Mesothelial cell of epicardium (in vitro differentiated cells): Measurements from ENCODE around the gene KCTD10. TPM values are rescaled to one million over a fixed set of nuclear protein-coding genes. Genes with fewer than 3 reads are reported as not detected.
A peak's percentile ranks its signal among the peaks of the same experiment; 100 is the strongest.

Source experiments
- DNase-seq, 2 experiments: peaks; one replicate each; pipeline ENCODE4 v3.0.0; 2021; ENCODE audit warnings: low spot score in 2 of 2; ENCODE audit not compliant: unreplicated experiment in 2 of 2
- H3K27ac Mint-ChIP-seq: 2 replicates; pipeline ENCODE4 v1.8.0; 2021; ENCODE audit warnings: mixed read lengths
- H3K27me3 Mint-ChIP-seq: 2 replicates; pipeline ENCODE4 v1.8.0; 2021; ENCODE audit warnings: low read depth, mixed read lengths
- H3K36me3 Mint-ChIP-seq: 2 replicates; pipeline ENCODE4 v1.8.0; 2021; ENCODE audit warnings: mixed read lengths
- H3K4me1 Mint-ChIP-seq: 2 replicates; pipeline ENCODE4 v1.8.0; 2021; ENCODE audit warnings: mixed read lengths
- H3K4me3 Mint-ChIP-seq: 2 replicates; pipeline ENCODE4 v1.8.0; 2021; ENCODE audit warnings: mild to moderate bottlenecking, moderate library complexity, mixed read lengths
- H3K9me3 Mint-ChIP-seq: 2 replicates; pipeline ENCODE4 v1.8.0; 2021; ENCODE audit warnings: mixed read lengths
- total RNA-seq: library from RNA; stranded (reverse); gene quantifications from 3 replicates; pipeline ENCODE4 v1.2.1, GENCODE V29; 2021
- TF ChIP-seq, protein P1 (sequence below): fragments of 200-600 bp; sonication (generic); IDR thresholded peaks from one replicate; pipeline ENCODE4 v1.5.0; 2021; ENCODE audit warnings: antibody characterized with exemption; ENCODE audit not compliant: unreplicated experiment

The KCTD10 gene
- total RNA-seq, 1 donor from 2014 or later = 56.2 TPM

DNA sequence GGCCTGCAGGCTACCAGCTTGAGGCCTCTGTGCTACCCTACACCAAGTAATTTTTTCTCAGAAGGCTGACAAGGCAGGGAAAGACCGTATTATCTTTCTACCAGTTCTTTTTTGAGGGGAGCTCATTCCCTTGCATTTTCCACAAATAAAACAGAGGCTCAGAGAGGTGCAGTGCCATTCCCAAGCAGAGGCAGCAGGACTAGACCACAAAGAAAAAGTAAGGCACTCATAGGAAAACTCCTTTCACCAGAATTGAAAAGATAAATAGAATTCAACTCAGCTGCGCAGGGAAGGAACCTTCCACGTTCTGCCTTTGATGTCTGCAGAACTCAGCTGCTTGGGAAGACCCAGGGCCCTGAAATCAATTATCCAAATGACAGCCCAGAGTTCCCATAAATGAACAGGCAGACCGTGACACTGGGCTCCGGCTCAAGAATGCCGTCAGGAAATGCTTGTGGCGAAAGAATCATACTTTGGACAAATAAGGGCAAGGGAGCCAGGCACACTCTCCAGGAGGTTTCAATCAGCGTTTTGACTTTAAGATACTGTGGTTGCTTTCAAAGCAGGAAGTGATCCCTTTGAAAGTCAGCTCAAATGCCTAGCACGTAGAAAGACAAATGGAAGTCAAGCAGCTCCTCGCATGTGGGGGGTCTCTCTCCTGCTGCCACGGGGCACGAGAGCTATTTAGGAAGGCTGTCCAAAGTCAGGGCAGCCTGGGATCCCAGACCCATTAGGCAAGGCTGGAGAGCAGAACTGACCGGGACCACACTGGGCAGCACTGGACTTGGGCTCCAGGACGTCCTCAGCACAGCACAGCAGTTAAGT lies 14.0 kb downstream of the KCTD10 start:
- no peaks in the 10 kb centered on the region for H3K27me3 Mint-ChIP-seq
- TF ChIP-seq, protein P1, sequence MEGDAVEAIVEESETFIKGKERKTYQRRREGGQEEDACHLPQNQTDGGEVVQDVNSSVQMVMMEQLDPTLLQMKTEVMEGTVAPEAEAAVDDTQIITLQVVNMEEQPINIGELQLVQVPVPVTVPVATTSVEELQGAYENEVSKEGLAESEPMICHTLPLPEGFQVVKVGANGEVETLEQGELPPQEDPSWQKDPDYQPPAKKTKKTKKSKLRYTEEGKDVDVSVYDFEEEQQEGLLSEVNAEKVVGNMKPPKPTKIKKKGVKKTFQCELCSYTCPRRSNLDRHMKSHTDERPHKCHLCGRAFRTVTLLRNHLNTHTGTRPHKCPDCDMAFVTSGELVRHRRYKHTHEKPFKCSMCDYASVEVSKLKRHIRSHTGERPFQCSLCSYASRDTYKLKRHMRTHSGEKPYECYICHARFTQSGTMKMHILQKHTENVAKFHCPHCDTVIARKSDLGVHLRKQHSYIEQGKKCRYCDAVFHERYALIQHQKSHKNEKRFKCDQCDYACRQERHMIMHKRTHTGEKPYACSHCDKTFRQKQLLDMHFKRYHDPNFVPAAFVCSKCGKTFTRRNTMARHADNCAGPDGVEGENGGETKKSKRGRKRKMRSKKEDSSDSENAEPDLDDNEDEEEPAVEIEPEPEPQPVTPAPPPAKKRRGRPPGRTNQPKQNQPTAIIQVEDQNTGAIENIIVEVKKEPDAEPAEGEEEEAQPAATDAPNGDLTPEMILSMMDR = no peak
- peak; percentile 36 to 75 for DNase-seq
- no peaks in the 10 kb centered on the region for H3K9me3 Mint-ChIP-seq
- peak overlapping the region; percentile 48 for H3K4me3 Mint-ChIP-seq
- H3K27ac Mint-ChIP-seq = peak overlapping the region; percentile 99
- H3K4me1 Mint-ChIP-seq = peaks cover 66% of the 10 kb centered on the region
- H3K36me3 Mint-ChIP-seq = peaks cover 14% of the 10 kb centered on the region

DNA sequence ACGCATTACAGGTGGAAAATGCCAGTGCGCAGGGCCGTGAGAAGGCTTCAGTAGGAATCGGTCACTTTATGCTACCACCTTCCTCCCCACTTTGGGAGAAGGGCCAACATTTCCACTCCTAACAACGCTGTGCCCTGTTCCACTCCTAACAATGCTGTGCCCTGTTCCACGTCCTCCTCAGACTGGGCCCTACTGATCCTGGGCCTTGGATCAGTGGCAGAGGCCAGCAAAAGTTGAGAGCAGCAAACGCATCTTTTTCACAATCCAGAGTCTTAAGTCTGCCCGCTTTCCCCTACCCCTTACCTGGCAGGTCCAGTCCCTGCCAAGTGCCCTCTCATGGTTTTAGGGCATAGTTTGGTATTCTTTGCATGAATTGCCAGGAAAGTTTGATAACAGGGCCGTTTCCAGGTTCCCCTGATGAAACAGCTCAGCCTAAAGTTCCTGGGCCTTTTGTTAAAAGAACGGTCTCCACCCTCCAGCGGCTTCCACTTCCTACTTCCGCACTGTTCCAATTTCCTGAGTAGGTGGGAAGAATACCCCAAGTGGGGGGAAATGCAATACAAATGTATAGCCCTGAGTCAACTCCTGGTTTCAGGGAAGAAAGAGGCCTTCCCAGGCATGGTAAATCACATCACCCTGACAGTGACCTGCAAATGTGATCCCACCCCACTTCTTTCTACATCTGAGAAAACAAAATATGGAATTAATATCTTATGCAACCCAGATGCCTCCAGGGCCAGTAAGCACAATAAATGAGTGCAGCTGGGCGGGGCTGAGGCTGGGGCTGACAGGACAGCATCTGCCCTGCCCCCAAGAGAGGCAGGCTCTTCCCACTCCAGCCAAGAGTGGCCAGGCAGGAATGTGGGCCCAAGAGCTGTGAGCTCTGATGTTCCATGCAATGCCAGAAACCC lies 15.0 kb downstream of the KCTD10 start:
- TF ChIP-seq, protein P1 = no peak
- Mint-ChIP-seq H3K9me3 (no peaks in the 10 kb centered on the region), H3K27me3 (no peaks in the 10 kb centered on the region), H3K4me1 (peaks cover 68% of the 10 kb centered on the region), H3K4me3 (peak overlapping the region; percentile 48), H3K27ac (peak overlapping the region; percentile 99), H3K36me3 (peaks cover 18% of the 10 kb centered on the region)
- peak; percentile 49 to 65 for DNase-seq

DNA sequence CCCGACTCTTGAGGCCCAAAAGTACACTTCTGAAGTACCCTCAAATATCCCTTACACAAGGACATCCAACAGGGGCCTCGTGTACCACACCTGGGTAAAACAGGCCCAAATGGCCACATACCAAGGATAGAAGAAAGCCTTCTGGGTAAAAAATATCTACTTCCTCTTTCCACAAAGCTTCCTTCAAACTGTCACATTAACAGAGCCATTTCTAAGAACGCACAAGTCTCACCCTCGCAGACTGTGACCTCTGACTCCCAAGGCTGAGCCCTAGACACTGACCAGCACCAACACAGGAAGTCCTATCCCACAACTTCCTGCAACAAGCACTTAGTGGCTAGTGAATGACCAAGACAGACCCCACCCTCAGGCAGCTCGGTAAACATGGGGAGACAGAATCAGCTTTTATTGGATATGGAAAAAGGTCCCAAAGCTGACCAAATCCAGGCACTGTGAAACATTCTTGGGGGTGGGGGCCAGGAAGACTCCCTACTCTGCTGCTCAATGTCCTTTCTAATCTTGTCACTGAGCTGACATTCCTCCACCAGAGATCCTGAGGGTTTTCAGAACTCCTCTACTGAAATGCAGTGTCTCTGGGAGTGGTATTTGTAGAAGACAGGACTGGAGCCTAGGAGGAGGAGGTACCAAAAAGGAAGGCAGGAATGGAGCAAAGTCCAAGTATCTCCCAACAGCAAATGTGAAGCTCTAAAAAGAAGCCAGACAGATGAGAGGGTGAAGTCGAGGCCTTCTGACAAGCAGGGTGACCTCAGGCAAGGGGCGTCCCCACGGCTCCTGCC lies 15.9 kb downstream of the KCTD10 start:
- no peak for DNase-seq
- Mint-ChIP-seq H3K36me3 (peaks cover 27% of the 10 kb centered on the region), H3K4me3 (peak overlapping the region; percentile 4), H3K9me3 (no peaks in the 10 kb centered on the region), H3K27me3 (no peaks in the 10 kb centered on the region), H3K4me1 (peaks cover 68% of the 10 kb centered on the region), H3K27ac (peak overlapping the region; percentile 99)
- TF ChIP-seq, protein P1 = no peak

DNA sequence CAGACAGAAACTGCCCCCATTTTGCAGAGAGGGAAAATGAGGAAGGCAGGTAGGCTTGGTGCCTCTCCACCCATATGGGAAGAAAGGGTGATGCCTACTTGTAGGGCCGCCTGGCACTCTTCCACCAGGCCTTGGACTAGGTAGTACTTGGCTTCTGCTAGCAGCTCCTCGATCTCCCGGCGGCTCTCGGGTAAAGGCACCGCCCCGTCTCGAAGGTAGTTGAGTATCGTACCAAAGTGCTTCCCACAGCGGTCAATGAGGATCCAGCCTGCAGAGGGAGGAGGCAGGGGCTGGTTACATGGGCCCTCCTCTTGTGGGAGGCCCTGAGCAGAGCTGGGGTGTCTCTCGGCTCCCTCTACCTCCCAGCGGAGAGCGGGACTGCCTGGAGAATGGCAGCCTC lies 16.6 kb downstream of the KCTD10 start:
- Mint-ChIP-seq H3K4me1 (peaks cover 68% of the 10 kb centered on the region), H3K27ac (peak overlapping the region; percentile 99), H3K4me3 (no peak overlapping the region), H3K36me3 (peaks cover 28% of the 10 kb centered on the region), H3K27me3 (no peaks in the 10 kb centered on the region), H3K9me3 (no peaks in the 10 kb centered on the region)
- TF ChIP-seq, protein P1 = no peak
- DNase-seq = no peak

DNA sequence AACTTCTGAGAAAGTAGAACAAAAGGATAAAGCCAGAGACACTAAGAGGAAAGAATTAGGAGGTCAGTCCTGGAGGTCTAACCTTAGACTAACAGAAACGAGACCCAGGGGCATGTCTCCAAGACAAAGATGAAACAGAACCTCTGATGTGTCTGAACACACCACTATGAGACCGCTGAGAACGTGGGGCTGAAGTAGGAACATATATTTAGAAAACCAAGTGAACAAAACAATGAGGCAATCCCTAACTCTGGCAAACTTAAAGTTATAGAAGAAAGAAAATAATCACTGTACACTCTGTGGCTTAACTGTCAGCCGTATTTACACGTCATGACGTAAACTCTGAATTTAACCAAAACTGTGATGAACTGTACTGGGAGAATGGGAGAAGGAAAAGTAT lies 17.9 kb downstream of the KCTD10 start:
- Mint-ChIP-seq H3K27me3 (no peaks in the 10 kb centered on the region), H3K36me3 (peaks cover 25% of the 10 kb centered on the region), H3K4me1 (peaks cover 57% of the 10 kb centered on the region), H3K9me3 (no peaks in the 10 kb centered on the region), H3K27ac (peak overlapping the region; percentile 99), H3K4me3 (no peak overlapping the region)
- no peak for DNase-seq
- TF ChIP-seq, protein P1 = no peak
